K562 (cell line): ENCODE results near the gene PTK6. TPM values are rescaled to one million over a fixed set of nuclear protein-coding genes. Genes with fewer than 3 reads are reported as not detected.

Source experiments
- ATAC-seq: fragments of 200-7000 bp; cut with Tn5 transposase; 3 replicates; pipeline ENCODE4 v1.9.1; 2020; ENCODE audit warnings: moderate library complexity
- BruUV-seq: library from RNA; stranded (reverse); fragments of 400-500 nt; replicated peaks from 2 replicates; lab custom pipeline; 2021; lab: Mats Ljungman, UMichigan
- CTCF ChIA-PET: fragments of 300-600 bp; formaldehyde crosslinking; extraction: SDS; loops from one replicate; lab custom pipeline; 2021; ENCODE audit warnings: low intra/inter-chr PET ratio; lab: Yijun Ruan, JAX
- POLR2A ChIA-PET: fragments of 300-600, 350-650 bp; sonication (Branson Sonifier 250); formaldehyde crosslinking; extraction: SDS; loops from one replicate; lab custom pipeline; 2021; ENCODE audit warnings: antibody characterized with exemption, inconsistent platforms; lab: Yijun Ruan, JAX
- DNase-seq, 4 experiments: peaks; one replicate each; pipeline versions ENCODE4 v3.0.0 to v3.0.0-alpha.2; 2011 to 2018; ENCODE audit warnings: low spot score in 3 of 4, mixed read lengths in 3 of 4; ENCODE audit errors: extremely low read depth in 1 of 4
- FAIRE-seq: peaks from 2 replicates; lab custom pipeline; 2011; peaks lifted over from hg19 to GRCh38; lab: Jason Lieb, UNC
- H2AFZ ChIP-seq: 2 replicates; pipeline ENCODE4 v1.6.0; 2011; ENCODE audit warnings: low read depth, low read length, control low read depth, inconsistent platforms
- H3K27ac ChIP-seq: fragments of 200-600 bp; 3 replicates; pipeline ENCODE4 v1.8.0; 2011; ENCODE audit warnings: low read depth, mild to moderate bottlenecking, control low read depth, inconsistent platforms, low read length, moderate library complexity, mixed read lengths; ENCODE audit errors: extremely low read depth
- H3K27me3 ChIP-seq, 2 experiments: fragments of 300-600 bp in 1 of 2; 2 replicates in 1 of 2; 3 replicates in 1 of 2; pipeline versions ENCODE4 v1.6.0 to v1.8.0; 2011; ENCODE audit warnings: inconsistent platforms in 2 of 2, low read length in 2 of 2, mild to moderate bottlenecking in 1 of 2, mixed read lengths in 1 of 2, moderate library complexity in 1 of 2; ENCODE audit not compliant: control insufficient read depth in 2 of 2, insufficient read depth in 2 of 2
- H3K36me3 ChIP-seq: fragments of 300-600 bp; 3 replicates; pipeline ENCODE4 v1.8.0; 2011; ENCODE audit warnings: mild to moderate bottlenecking, low read length, inconsistent platforms; ENCODE audit not compliant: control insufficient read depth, insufficient read depth
- H3K4me1 ChIP-seq, 2 experiments: fragments of 200-600 bp in 1 of 2; replicated peaks in 1 of 2; 2 replicates in 1 of 2; 3 replicates in 1 of 2; pipeline versions ENCODE4 v1.5.1 to v1.8.0; 2011; ENCODE audit warnings: inconsistent platforms in 2 of 2, low read length in 2 of 2, mild to moderate bottlenecking in 1 of 2, mixed read lengths in 1 of 2, moderate library complexity in 1 of 2; ENCODE audit not compliant: control insufficient read depth in 2 of 2, insufficient read depth in 2 of 2
- H3K4me2 ChIP-seq: 2 replicates; pipeline ENCODE4 v1.6.1; 2011; ENCODE audit warnings: low read length, control low read depth, inconsistent platforms, mixed read lengths; ENCODE audit not compliant: insufficient read depth
- H3K4me3 ChIP-seq: fragments of 200-600 bp; sonication (generic), shearing (Covaris generic); 2 replicates; pipeline ENCODE4 v1.5.1; 2016; ENCODE audit warnings: control low read depth, inconsistent platforms
- H3K79me2 ChIP-seq: fragments of 200-600 bp; 3 replicates; pipeline ENCODE4 v1.8.0; 2011; ENCODE audit warnings: low read length, inconsistent platforms; ENCODE audit not compliant: control insufficient read depth, insufficient read depth
- H3K9ac ChIP-seq, 2 experiments: 2 replicates each; pipeline versions ENCODE4 v1.6.0 to v1.6.1; 2011; ENCODE audit warnings: low read depth in 2 of 2, low read length in 2 of 2, control low read depth in 1 of 2, inconsistent platforms in 1 of 2, mild to moderate bottlenecking in 1 of 2, mixed read lengths in 1 of 2; ENCODE audit not compliant: insufficient read depth in 1 of 2
- H3K9me1 ChIP-seq: one replicate; pipeline ENCODE4 v1.6.0; 2011; ENCODE audit warnings: inconsistent platforms, mild to moderate bottlenecking, low read length, moderate library complexity; ENCODE audit not compliant: control insufficient read depth, insufficient read depth
- H3K9me3 ChIP-seq: replicated peaks from 2 replicates; pipeline ENCODE4 v1.5.1; 2011; ENCODE audit warnings: low read depth, low read length, inconsistent platforms; ENCODE audit not compliant: control insufficient read depth, insufficient read depth
- H4K20me1 ChIP-seq: replicated peaks from 2 replicates; pipeline ENCODE4 v1.6.1; 2011; ENCODE audit warnings: low read length, inconsistent platforms, mixed read lengths; ENCODE audit not compliant: control insufficient read depth, insufficient read depth
- CEBPG ChIP-seq, 3 experiments: fragments of 200-800 bp in 1 of 3; sonication (Bioruptor generic) in 1 of 3; sonication (generic) in 1 of 3; formaldehyde crosslinking in 1 of 3; IDR thresholded peaks in 2 of 3; conservative IDR thresholded peaks in 1 of 3; 2 replicates each; pipeline versions ENCODE4 v1.6.1 to v1.8.0; 2016 to 2022; ENCODE audit warnings: missing compliant biosample characterization in 2 of 3, missing genetic modification characterization in 2 of 3, mild to moderate bottlenecking in 1 of 3, missing genetic modification reagents in 1 of 3
- DMBX1 ChIP-seq: fragments of 250-450 bp; sonication (Bioruptor Pico); IDR thresholded peaks from 2 replicates; pipeline ENCODE4 v1.8.0; 2022; ENCODE audit warnings: inconsistent platforms, mild to moderate bottlenecking, moderate library complexity, borderline replicate concordance
- ELF1 ChIP-seq: fragments of 200-800 bp; sonication (Bioruptor generic); IDR thresholded peaks from 2 replicates; pipeline ENCODE4 v1.6.1; 2016; ENCODE audit warnings: missing genetic modification characterization, missing compliant biosample characterization
- ESRRB ChIP-seq: fragments of 250-450 bp; sonication (Bioruptor Pico); IDR thresholded peaks from 2 replicates; pipeline ENCODE4 v1.5.0; 2020; ENCODE audit warnings: mild to moderate bottlenecking, moderate library complexity, borderline replicate concordance
- FOXJ3 ChIP-seq: sonication (generic); formaldehyde crosslinking; IDR thresholded peaks from 2 replicates; pipeline ENCODE4 v1.4.0; 2020; ENCODE audit warnings: mild to moderate bottlenecking, missing genetic modification reagents
- HDGF ChIP-seq: fragments of 450-650 bp; IDR thresholded peaks from 2 replicates; pipeline ENCODE4 v1.6.1; 2016
- HNRNPUL1 ChIP-seq: fragments of 200-400 bp; formaldehyde crosslinking; IDR thresholded peaks from 2 replicates; pipeline ENCODE4 v1.6.1; 2017; ENCODE audit warnings: low read length
- KLF6 ChIP-seq: fragments of 250-450 bp; sonication (Bioruptor Pico); IDR thresholded peaks from 2 replicates; pipeline ENCODE4 v1.4.0; 2020; ENCODE audit warnings: mild to moderate bottlenecking, moderate library complexity, borderline replicate concordance
- SMAD4 ChIP-seq: fragments of 250-450 bp; sonication (Bioruptor Pico); conservative IDR thresholded peaks from 2 replicates; pipeline ENCODE4 v1.8.0; 2021; ENCODE audit warnings: inconsistent platforms, mild to moderate bottlenecking, moderate library complexity
- ZFPM2 ChIP-seq: fragments of 250-450 bp; sonication (Bioruptor Pico); IDR thresholded peaks from 2 replicates; pipeline ENCODE4 v1.5.1; 2022; ENCODE audit warnings: mild to moderate bottlenecking
- ZNF431 ChIP-seq: sonication (generic); formaldehyde crosslinking; IDR thresholded peaks from 2 replicates; pipeline ENCODE4 v1.8.0; 2022; ENCODE audit warnings: mild to moderate bottlenecking, missing genetic modification reagents
- ZNF79 ChIP-seq: fragments of 250-450 bp; sonication (Bioruptor Pico); IDR thresholded peaks from 2 replicates; pipeline ENCODE4 v1.4.0; 2020; ENCODE audit warnings: low read depth, mild to moderate bottlenecking, moderate library complexity
- WGBS: fragments of 100-300 bp; shearing (Covaris generic); methylation state at CpG from one replicate; pipeline ENCODE4 v1.1.6; 2016; ENCODE audit warnings: low coverage, mixed read lengths; ENCODE audit not compliant: insufficient coverage; ENCODE audit errors: missing lambda C conversion rate; 5-methylcytosine and 5-hydroxymethylcytosine counted together
- in situ Hi-C: fragments of 300-500 bp; cut with MboI; formaldehyde crosslinking; loops from 4 replicates; pipeline ENCODE4 v1.15.0; 2018; ENCODE audit warnings: inconsistent platforms, mixed read lengths
- intact Hi-C: fragments of 100-400 bp; cut with micrococcal nuclease; formaldehyde crosslinking; loops from 2 replicates; pipeline ENCODE4 v1.14.2; 2022
- polyA plus RNA-seq, 8 experiments: library from polyadenylated mRNA; depleted of rRNA in 4 of 8; stranded (reverse) in 5 of 8; unstranded in 3 of 8; fragments of >200 nt; fragmentation: Nextera tagmentation in 2 of 8; fragmentation: Illumina TruSeq in 1 of 8; extraction: Ambion mirVana in 2 of 8; extraction: Trizol in 1 of 8; gene quantifications; 2 replicates each; pipeline versions ENCODE4 v1.2.1 to v1.2.3, GENCODE V29; 2011 to 2014; ENCODE audit warnings: inconsistent platforms in 1 of 8, missing spikeins in 1 of 8
- total RNA-seq, 7 experiments: library from RNA; depleted of rRNA in 6 of 7; stranded (reverse); fragments of >200 nt in 6 of 7; fragmentation: Illumina TruSeq in 2 of 7; extraction: Trizol in 2 of 7; gene quantifications; 2 replicates each; pipeline versions ENCODE4 v1.2.1 to v1.2.3, GENCODE V29; 2011 to 2021; ENCODE audit warnings: low replicate concordance in 1 of 7
- TF ChIP-seq, protein P1 (sequence below): fragments of 250-450 bp; sonication (Bioruptor Pico); IDR thresholded peaks from 2 replicates; pipeline ENCODE4 v1.4.0; 2020

PTK6 gene
- total and polyA plus RNA-seq, 9 of the 15 experiments (the other 6 are each of a cell fraction or from before 2014, with no cell fraction given): 0.07 TPM; not detected in 8

- TF ChIP-seq SMAD4 (CRISPR knock-in tag) (no peak), ELF1 (tag) (no peak), CEBPG (CRISPR knock-in tag; IDR thresholded peaks at IDR 0.05) (no peak), CEBPG (tag; conservative IDR thresholded peaks at IDR 0.05 in 1 of 2, IDR thresholded peaks at IDR 0.05 in 1 of 2) (no peak), ZNF431 (no peak), DMBX1 (CRISPR knock-in tag) (no peak), ESRRB (CRISPR knock-in tag) (no peak), KLF6 (CRISPR knock-in tag) (no peak), ZFPM2 (CRISPR knock-in tag) (no peak)
These were observed 39.1 kb upstream of the PTK6 start (continued) for GRCh38 chr20:63576311-63576710.

DNA sequence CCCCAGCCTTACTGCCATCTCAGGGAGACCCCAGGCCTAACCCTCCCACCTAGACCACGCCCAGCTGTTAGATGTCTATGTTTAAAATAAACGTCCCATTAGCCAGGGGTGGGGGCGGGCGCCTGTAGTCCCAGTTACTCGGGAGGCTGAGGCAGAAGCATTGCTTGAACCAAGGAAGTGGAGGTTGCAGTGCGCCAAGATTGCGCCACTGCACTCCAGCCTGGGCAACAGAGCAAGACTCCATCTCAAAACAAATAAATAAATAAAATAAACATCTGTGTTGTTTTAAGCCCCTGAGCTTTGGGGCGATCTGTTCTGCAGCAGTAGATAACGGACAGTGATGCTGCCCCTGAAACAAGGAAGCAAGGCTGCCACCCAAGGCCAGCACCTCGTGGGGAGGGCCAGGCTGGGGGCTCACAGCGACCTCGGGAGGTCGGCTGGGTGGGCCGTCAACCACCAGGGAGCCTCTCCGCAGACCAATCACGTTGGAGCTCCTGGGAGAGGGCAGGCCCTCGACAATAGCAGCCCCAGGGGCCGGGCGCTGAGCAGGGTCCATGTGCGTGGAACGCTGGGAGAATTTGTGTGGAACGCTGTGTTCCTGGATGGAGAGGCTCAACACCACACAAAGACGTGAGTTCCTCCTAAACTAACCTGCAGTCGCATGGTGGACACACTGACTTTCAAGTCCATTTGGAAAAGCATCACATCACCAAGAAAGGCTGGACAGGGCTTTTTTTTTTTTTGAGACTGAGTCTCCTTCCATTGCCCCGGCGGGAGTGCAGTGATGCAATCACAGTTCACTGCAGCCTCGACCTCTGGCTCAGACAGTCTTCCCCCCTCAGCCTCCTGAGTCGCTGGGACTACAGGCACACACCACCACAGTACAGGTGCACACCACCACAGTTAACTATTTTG lies 37.9 kb upstream of the PTK6 start:
- 54% methylated on average over 27 of the region's 28 CpGs for WGBS
- DNase-seq (peak in 1 of 4 experiments; percentile 28), FAIRE-seq (peak; percentile 19), ATAC-seq (peak; percentile 29)
- peak overlapping the region; percentile 48 to 80; a peak in 3 of 4 replicates for H3K9ac ChIP-seq
- ChIA-PET CTCF (no interaction called here), POLR2A (no interaction called here)
- H3K4me3 ChIP-seq: no peak overlapping the region
- H3K4me2 ChIP-seq: no peak overlapping the region
- intact Hi-C loops: no loop called here
- no TSS peak for BruUV-seq
- no peaks in the 10 kb centered on the region for H3K27me3 ChIP-seq
- no peaks in the 10 kb centered on the region for H3K36me3 ChIP-seq
- peak overlapping the region; percentile 93; the same call in 1 of the 2 replicates for H2AFZ ChIP-seq
- peaks cover 8 to 61% of the 10 kb centered on the region in 2 experiments for H3K4me1 ChIP-seq
- H3K27ac ChIP-seq: no peak overlapping the region
- in situ Hi-C loops: no loop called here
- peaks cover 3% of the 10 kb centered on the region; the same call in 1 of the 2 replicates for H4K20me1 ChIP-seq
- no peaks in the 10 kb centered on the region for H3K9me3 ChIP-seq
- no peaks in the 10 kb centered on the region for H3K79me2 ChIP-seq
- peaks cover 3% of the 10 kb centered on the region for H3K9me1 ChIP-seq
- TF ChIP-seq, protein P1, sequence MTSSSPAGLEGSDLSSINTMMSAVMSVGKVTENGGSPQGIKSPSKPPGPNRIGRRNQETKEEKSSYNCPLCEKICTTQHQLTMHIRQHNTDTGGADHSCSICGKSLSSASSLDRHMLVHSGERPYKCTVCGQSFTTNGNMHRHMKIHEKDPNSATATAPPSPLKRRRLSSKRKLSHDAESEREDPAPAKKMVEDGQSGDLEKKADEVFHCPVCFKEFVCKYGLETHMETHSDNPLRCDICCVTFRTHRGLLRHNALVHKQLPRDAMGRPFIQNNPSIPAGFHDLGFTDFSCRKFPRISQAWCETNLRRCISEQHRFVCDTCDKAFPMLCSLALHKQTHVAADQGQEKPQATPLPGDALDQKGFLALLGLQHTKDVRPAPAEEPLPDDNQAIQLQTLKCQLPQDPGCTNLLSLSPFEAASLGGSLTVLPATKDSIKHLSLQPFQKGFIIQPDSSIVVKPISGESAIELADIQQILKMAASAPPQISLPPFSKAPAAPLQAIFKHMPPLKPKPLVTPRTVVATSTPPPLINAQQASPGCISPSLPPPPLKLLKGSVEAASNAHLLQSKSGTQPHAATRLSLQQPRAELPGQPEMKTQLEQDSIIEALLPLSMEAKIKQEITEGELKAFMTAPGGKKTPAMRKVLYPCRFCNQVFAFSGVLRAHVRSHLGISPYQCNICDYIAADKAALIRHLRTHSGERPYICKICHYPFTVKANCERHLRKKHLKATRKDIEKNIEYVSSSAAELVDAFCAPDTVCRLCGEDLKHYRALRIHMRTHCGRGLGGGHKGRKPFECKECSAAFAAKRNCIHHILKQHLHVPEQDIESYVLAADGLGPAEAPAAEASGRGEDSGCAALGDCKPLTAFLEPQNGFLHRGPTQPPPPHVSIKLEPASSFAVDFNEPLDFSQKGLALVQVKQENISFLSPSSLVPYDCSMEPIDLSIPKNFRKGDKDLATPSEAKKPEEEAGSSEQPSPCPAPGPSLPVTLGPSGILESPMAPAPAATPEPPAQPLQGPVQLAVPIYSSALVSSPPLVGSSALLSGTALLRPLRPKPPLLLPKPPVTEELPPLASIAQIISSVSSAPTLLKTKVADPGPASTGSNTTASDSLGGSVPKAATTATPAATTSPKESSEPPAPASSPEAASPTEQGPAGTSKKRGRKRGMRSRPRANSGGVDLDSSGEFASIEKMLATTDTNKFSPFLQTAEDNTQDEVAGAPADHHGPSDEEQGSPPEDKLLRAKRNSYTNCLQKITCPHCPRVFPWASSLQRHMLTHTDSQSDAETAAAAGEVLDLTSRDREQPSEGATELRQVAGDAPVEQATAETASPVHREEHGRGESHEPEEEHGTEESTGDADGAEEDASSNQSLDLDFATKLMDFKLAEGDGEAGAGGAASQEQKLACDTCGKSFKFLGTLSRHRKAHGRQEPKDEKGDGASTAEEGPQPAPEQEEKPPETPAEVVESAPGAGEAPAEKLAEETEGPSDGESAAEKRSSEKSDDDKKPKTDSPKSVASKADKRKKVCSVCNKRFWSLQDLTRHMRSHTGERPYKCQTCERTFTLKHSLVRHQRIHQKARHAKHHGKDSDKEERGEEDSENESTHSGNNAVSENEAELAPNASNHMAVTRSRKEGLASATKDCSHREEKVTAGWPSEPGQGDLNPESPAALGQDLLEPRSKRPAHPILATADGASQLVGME (CRISPR knock-in tag): no peak
- TF ChIP-seq HNRNPUL1: no peak
- TF ChIP-seq FOXJ3 (CRISPR knock-in tag): no peak
- no peak for TF ChIP-seq ZNF79 (CRISPR knock-in tag)
- no peak for TF ChIP-seq DMBX1 (CRISPR knock-in tag)
- no peak for TF ChIP-seq HDGF
